Epithelial cell of prostate (primary cell): ENCODE results near the gene NUDT19.

Experiments used
- DNase-seq: peaks from one replicate; pipeline ENCODE4 v3.0.0-alpha.2; 2011; ENCODE audit warnings: low read depth, low spot score
- H3K27ac ChIP-seq: fragments of 450-650 bp; 2 replicates; pipeline ENCODE4 v1.5.1; 2017; ENCODE audit warnings: mild to moderate bottlenecking

Gene NUDT19

GRCh38 chr19:32751066-32751465 lies 59.4 kb downstream of the NUDT19 start:
- H3K27ac ChIP-seq = no peak overlapping the region
- no peak for DNase-seq

GRCh38 chr19:32757189-32757588 lies 65.6 kb downstream of the NUDT19 start:
- no peak overlapping the region for H3K27ac ChIP-seq
- no peak for DNase-seq
